ENCODE results near the gene NPEPPS.

The NPEPPS gene

GRCh38 chr17:47670064-47670463 lies 139.2 kb downstream of the NPEPPS start:
- Mint-ChIP-seq H3K9me3 (no peaks in the 10 kb centered on the region), H3K36me3 (ENCODE audit: insufficient read depth) (peaks cover 97% of the 10 kb centered on the region), H3K4me1 (ENCODE audit: low read depth in 2 of 2) (peaks cover 5 to 8% of the 10 kb centered on the region in 2 donors), H3K4me3 (no peak overlapping the region), H3K27me3 (no peaks in the 10 kb centered on the region), H3K27ac (peak overlapping the region in 1 of 2 donors; percentile 59)
- ATAC-seq (replicated peaks) = peak; percentile 53
- no peak for DNase-seq
